HCT116 (cell line): Measurements from ENCODE around the gene DNAJC5. TPM values are rescaled to one million over a fixed set of nuclear protein-coding genes. Genes with fewer than 3 reads are reported as not detected.

Source experiments
- ATAC-seq: fragments of 200-7000 bp; cut with Tn5 transposase; 2 replicates; pipeline ENCODE4 v1.9.1; 2020; ENCODE audit warnings: mild to moderate bottlenecking, moderate library complexity
- BruUV-seq: library from RNA; stranded (reverse); fragments of 400-500 nt; replicated peaks from 2 replicates; lab custom pipeline; 2021; lab: Mats Ljungman, UMichigan
- CTCF ChIA-PET: fragments of 300-600 bp; sonication (Branson Sonifier 250); formaldehyde crosslinking; loops from one replicate; lab custom pipeline; 2021; ENCODE audit warnings: antibody characterized with exemption; lab: Charles Lee
- POLR2A ChIA-PET: fragments of 300-600, 350-600 bp; sonication (Branson Sonifier 250); formaldehyde crosslinking; loops from one replicate; lab custom pipeline; 2021; ENCODE audit warnings: antibody characterized with exemption; lab: Charles Lee
- RAD21 ChIA-PET, 2 experiments: fragments of 300-600 bp; sonication (Branson Sonifier 250); formaldehyde crosslinking; loops; one replicate each; lab custom pipeline; 2023; ENCODE audit warnings: low total read pairs in 2 of 2; ENCODE audit not compliant: uncharacterized antibody in 2 of 2, unreplicated experiment in 2 of 2, low non-redundant PET in 1 of 2; lab: Charles Lee
- DNase-seq: peaks from one replicate; pipeline ENCODE4 v3.0.0-alpha.2; 2010; ENCODE audit warnings: low read depth, low spot score
- H2AFZ ChIP-seq: fragments of 200-600 bp; shearing (Covaris generic), sonication (generic); 2 replicates; pipeline ENCODE4 v1.6.1; 2017; ENCODE audit warnings: low read depth, mixed run types, mixed read lengths, antibody characterized with exemption, low read length; ENCODE audit not compliant: poor library complexity, severe bottlenecking
- H3K27ac ChIP-seq: 2 replicates; pipeline ENCODE4 v1.5.1; 2012; ENCODE audit warnings: low read depth, low read length
- H3K27me3 ChIP-seq: fragments of 200-600 bp; sonication (generic); 2 replicates; pipeline ENCODE4 v1.6.1; 2016; ENCODE audit warnings: mixed run types, low read length, mixed read lengths; ENCODE audit not compliant: insufficient read depth
- H3K36me3 ChIP-seq, 2 experiments: fragments of 200-500 bp in 1 of 2; fragments of 200-600 bp in 1 of 2; sonication (Bioruptor generic) in 1 of 2; sonication (generic) in 1 of 2; 2 replicates each; pipeline versions ENCODE4 v1.5.1 to v1.6.1; 2014 to 2016; ENCODE audit warnings: low read length in 2 of 2, inconsistent platforms in 1 of 2, mixed read lengths in 1 of 2, mixed run types in 1 of 2; ENCODE audit not compliant: insufficient read depth in 2 of 2, control insufficient read depth in 1 of 2
- H3K4me1 ChIP-seq, 2 experiments: fragments of 200-600 bp in 1 of 2; sonication (generic) in 1 of 2; 2 replicates each; pipeline versions ENCODE4 v1.5.1 to v1.6.1; 2012 to 2017; ENCODE audit warnings: low read length in 2 of 2, inconsistent platforms in 1 of 2, mild to moderate bottlenecking in 1 of 2, mixed read lengths in 1 of 2, mixed run types in 1 of 2, moderate library complexity in 1 of 2; ENCODE audit not compliant: insufficient read depth in 2 of 2, control insufficient read depth in 1 of 2
- H3K4me2 ChIP-seq: fragments of 200-600 bp; sonication (generic); 2 replicates; pipeline ENCODE4 v1.6.1; 2017; ENCODE audit warnings: mixed run types, low read length, mixed read lengths
- H3K4me3 ChIP-seq, 2 experiments: fragments of 200-600 bp in 1 of 2; sonication (generic) in 1 of 2; replicated peaks in 1 of 2; 2 replicates each; pipeline ENCODE4 v1.5.1; 2011 to 2016; ENCODE audit warnings: low read length in 2 of 2, control low read depth in 1 of 2, low read depth in 1 of 2, mild to moderate bottlenecking in 1 of 2, mixed read lengths in 1 of 2, mixed run types in 1 of 2
- H3K79me2 ChIP-seq: fragments of 200-600 bp; sonication (generic); 2 replicates; pipeline ENCODE4 v1.6.1; 2017; ENCODE audit warnings: mild to moderate bottlenecking, mixed run types, low read length, moderate library complexity, mixed read lengths; ENCODE audit not compliant: insufficient read depth
- H3K9ac ChIP-seq: fragments of 200-600 bp; sonication (generic); 2 replicates; pipeline ENCODE4 v1.6.1; 2016; ENCODE audit warnings: low read length, mixed read lengths
- H3K9me2 ChIP-seq: fragments of 200-600 bp; sonication (generic), shearing (Covaris generic); 2 replicates; pipeline ENCODE4 v1.6.1; 2017; ENCODE audit warnings: mixed run types, mild to moderate bottlenecking, moderate library complexity; ENCODE audit not compliant: insufficient read depth
- H3K9me3 ChIP-seq, 2 experiments: fragments of 200-500 bp in 1 of 2; fragments of 200-600 bp in 1 of 2; sonication (Bioruptor generic) in 1 of 2; sonication (generic) in 1 of 2; 2 replicates each; pipeline ENCODE4 v1.6.1; 2014 to 2017; ENCODE audit warnings: low read length in 2 of 2, mixed read lengths in 2 of 2, inconsistent platforms in 1 of 2, low read depth in 1 of 2, mild to moderate bottlenecking in 1 of 2, mixed run types in 1 of 2, moderate library complexity in 1 of 2; ENCODE audit not compliant: control insufficient read depth in 1 of 2, insufficient read depth in 1 of 2
- H4K20me1 ChIP-seq: fragments of 200-600 bp; sonication (generic), shearing (Covaris generic); 2 replicates; pipeline ENCODE4 v1.6.1; 2017; ENCODE audit warnings: mixed run types, mild to moderate bottlenecking, moderate library complexity; ENCODE audit not compliant: insufficient read depth
- ATF3 ChIP-seq: IDR thresholded peaks from 2 replicates; pipeline ENCODE4 v1.6.1; 2012
- CBX3 ChIP-seq: IDR thresholded peaks from 2 replicates; pipeline ENCODE4 v1.6.1; 2012; ENCODE audit warnings: low read depth
- EZH2 ChIP-seq: fragments of 200-600 bp; sonication (generic); IDR thresholded peaks from 2 replicates; pipeline ENCODE4 v1.6.1; 2017; ENCODE audit warnings: antibody characterized with exemption, mixed run types
- FOSL1 ChIP-seq: IDR thresholded peaks from 2 replicates; pipeline ENCODE4 v1.6.1; 2012; ENCODE audit warnings: low read depth
- MAX ChIP-seq: IDR thresholded peaks from 2 replicates; pipeline ENCODE4 v1.6.1; 2012
- POLR2AphosphoS5 ChIP-seq: IDR thresholded peaks from 2 replicates; pipeline ENCODE4 v1.6.1; 2011; ENCODE audit warnings: mild to moderate bottlenecking, low read depth, low read length, moderate library complexity
- RAD21 ChIP-seq: IDR thresholded peaks from 2 replicates; pipeline ENCODE4 v1.6.1; 2012; ENCODE audit warnings: low read depth, mild to moderate bottlenecking
- REST ChIP-seq: IDR thresholded peaks from 2 replicates; pipeline ENCODE4 v1.6.1; 2012; ENCODE audit warnings: low read depth
- SIN3A ChIP-seq: IDR thresholded peaks from 2 replicates; pipeline ENCODE4 v1.6.1; 2012; ENCODE audit warnings: low read depth
- SP1 ChIP-seq: IDR thresholded peaks from 2 replicates; pipeline ENCODE4 v1.6.1; 2012; ENCODE audit warnings: low read depth
- TCF7L2 ChIP-seq: IDR thresholded peaks from 2 replicates; pipeline ENCODE4 v1.7.0; 2011; ENCODE audit warnings: borderline replicate concordance, inconsistent platforms; ENCODE audit not compliant: insufficient read depth, insufficient read length; ENCODE audit errors: extremely low read depth
- YY1 ChIP-seq: IDR thresholded peaks from 2 replicates; pipeline ENCODE4 v1.6.1; 2011; ENCODE audit warnings: low read length, low read depth, moderate library complexity, mild to moderate bottlenecking; ENCODE audit not compliant: insufficient replicate concordance; ENCODE audit errors: extremely low read depth
- ZNF274 ChIP-seq: fragments of 200-500 bp; sonication (Bioruptor generic); IDR thresholded peaks from 2 replicates; pipeline ENCODE4 v1.6.1; 2014; ENCODE audit warnings: mild to moderate bottlenecking, low read depth, low read length, inconsistent platforms
- intact Hi-C: fragments of 100-400 bp; cut with micrococcal nuclease; formaldehyde crosslinking; loops from 2 replicates; pipeline ENCODE4 v1.10.0; 2022
- total RNA-seq: library from RNA; stranded (reverse); gene quantifications from one replicate; pipeline ENCODE4 v1.2.1, GENCODE V29; 2021; ENCODE audit not compliant: unreplicated experiment

Gene DNAJC5
- total RNA-seq, 1 experiment from 2014 or later: 38.3 TPM

GRCh38 chr20:63854766-63855362, 40.1 kb upstream of the DNAJC5 start:
- no peak overlapping the region for H3K4me2 ChIP-seq
- no peak for DNase-seq
- no peaks in the 10 kb centered on the region for H3K9me2 ChIP-seq
- no peaks in the 10 kb centered on the region for H3K79me2 ChIP-seq
- ChIA-PET CTCF (no interaction called here), POLR2A (interaction anchor here (1.5 kb wide), 1 partner anchor 10 kb away, joined by 6 read pairs; the partner anchor contains the start of gene TPD52L2), RAD21 (no interaction called here)
- no peaks in the 10 kb centered on the region for H3K9me3 ChIP-seq
- BruUV-seq: no TSS peak
- intact Hi-C loops: no loop called here
- H3K9ac ChIP-seq: no peak overlapping the region
- H3K4me1 ChIP-seq: peaks cover 8 to 29% of the 10 kb centered on the region in 2 experiments; a peak in 3 of 4 replicates
- H3K27me3 ChIP-seq: no peaks in the 10 kb centered on the region
- no peak overlapping the region for H3K27ac ChIP-seq
- no peak overlapping the region for H2AFZ ChIP-seq
- H3K4me3 ChIP-seq: no peak overlapping the region
- no peaks in the 10 kb centered on the region for H3K36me3 ChIP-seq
- ATAC-seq: no peak
- TF ChIP-seq ATF3 (no peak), ZNF274 (no peak), SP1 (no peak), CBX3 (no peak), EZH2 (no peak), POLR2AphosphoS5 (no peak), REST (no peak), RAD21 (no peak), SIN3A (no peak), FOSL1 (no peak), TCF7L2 (no peak), YY1 (no peak), MAX (no peak)
- H4K20me1 ChIP-seq: no peaks in the 10 kb centered on the region
